ENCODE data around the gene KRTAP12-2. TPM values are rescaled to one million over a fixed set of nuclear protein-coding genes. Genes with fewer than 3 reads are reported as not detected.
"Not testable (repeated sequence)": the region's sequence is repeated elsewhere in the genome, so short reads cannot be mapped to it uniquely, and the experiment has no call there.

Gene KRTAP12-2
- total RNA-seq, 1 donor from 2014 or later: not detected

- DNase-seq (ENCODE audit: low read depth in 2 of 2): no peak
Observed at GRCh38 chr21:44650973-44651675, 15.6 kb downstream of the KRTAP12-2 start.

GRCh38 chr21:44650265-44650972, 16.3 kb downstream of the KRTAP12-2 start:
- DNase-seq (ENCODE audit: low read depth in 2 of 2): no peak

GRCh38 chr21:44649521-44650100, 17.1 kb downstream of the KRTAP12-2 start:
- DNase-seq (ENCODE audit: low read depth in 2 of 2): no peak

GRCh38 chr21:44648557-44649311, 18.0 kb downstream of the KRTAP12-2 start:
- DNase-seq (ENCODE audit: low read depth in 2 of 2): no peak

- DNase-seq (ENCODE audit: low read depth in 2 of 2): no peak
Observed at GRCh38 chr21:44647222-44647552, 19.5 kb downstream of the KRTAP12-2 start.

GRCh38 chr21:44646366-44647221, 20.1 kb downstream of the KRTAP12-2 start, which contains the start of gene KRTAP10-11:
KRTAP10-11 (plus strand) TSS chr21:44646414; CDS start chr21:44646459, 45 bp downstream.
- not testable (repeated sequence) for DNase-seq (ENCODE audit: low read depth in 2 of 2)

GRCh38 chr21:44644878-44645277, 21.8 kb downstream of the KRTAP12-2 start:
- no peak for DNase-seq (ENCODE audit: low read depth in 2 of 2)

- peak in 1 of 2 donors; percentile 29 for DNase-seq (ENCODE audit: low read depth in 2 of 2)
Observed at GRCh38 chr21:44643741-44644310, 22.9 kb downstream of the KRTAP12-2 start.

GRCh38 chr21:44640761-44641160, 26.0 kb downstream of the KRTAP12-2 start:
- DNase-seq (ENCODE audit: low read depth in 2 of 2): no peak

- no peak for DNase-seq (ENCODE audit: low read depth in 2 of 2)
Observed at GRCh38 chr21:44639331-44639655, 27.4 kb downstream of the KRTAP12-2 start.

GRCh38 chr21:44638506-44639330, 28.0 kb downstream of the KRTAP12-2 start:
- DNase-seq (ENCODE audit: low read depth in 2 of 2): not testable (repeated sequence)

- DNase-seq (ENCODE audit: low read depth in 2 of 2): not testable (repeated sequence)
Observed at GRCh38 chr21:44637851-44638348, 28.8 kb downstream of the KRTAP12-2 start.

- DNase-seq (ENCODE audit: low read depth in 2 of 2): no peak
Observed at GRCh38 chr21:44637018-44637850, 29.5 kb downstream of the KRTAP12-2 start, which contains the start of gene KRTAP10-10. KRTAP10-10 (plus strand) TSS chr21:44637356; CDS start chr21:44637418, 62 bp downstream.

GRCh38 chr21:44636209-44637017, 30.3 kb downstream of the KRTAP12-2 start:
- DNase-seq (ENCODE audit: low read depth in 2 of 2): no peak

GRCh38 chr21:44632067-44632466, 34.7 kb downstream of the KRTAP12-2 start:
- no peak for DNase-seq (ENCODE audit: low read depth in 2 of 2)

GRCh38 chr21:44630440-44630839, 36.3 kb downstream of the KRTAP12-2 start:
- DNase-seq (ENCODE audit: low read depth in 2 of 2): no peak

GRCh38 chr21:44628707-44629391, 37.9 kb downstream of the KRTAP12-2 start:
- DNase-seq (ENCODE audit: low read depth in 2 of 2): no peak
